Measurements from ENCODE around the gene PORCN.

GRCh38 chrX:48465336-48465933 is 43.4 kb upstream of the PORCN start:
- TF ChIP-seq CTCF (IDR thresholded peaks at IDR 0.05) (no peak), POLR2A (IDR thresholded peaks at IDR 0.05) (no peak), POLR2AphosphoS5 (IDR thresholded peaks at IDR 0.05) (no peak), EP300 (IDR thresholded peaks at IDR 0.05) (no peak)

Data from sigmoid colon (tissue), 4 donors.